Keratinocyte (primary cell): ENCODE measurements around the gene GRIA1.

ENCODE experiments used
- EZH2 ChIP-seq: IDR thresholded peaks from one replicate; pipeline ENCODE4 v1.6.1; 2012; ENCODE audit warnings: inconsistent platforms, mild to moderate bottlenecking, low read length, moderate library complexity
- TF ChIP-seq, protein P1 (sequence below), 3 experiments: IDR thresholded peaks in 1 of 3; conservative IDR thresholded peaks in 1 of 3; optimal IDR thresholded peaks in 1 of 3; 2 replicates in 2 of 3; 3 replicates in 1 of 3; pipeline versions ENCODE3 to v1.5.1; 2011; ENCODE audit warnings: low read length in 3 of 3, mild to moderate bottlenecking in 3 of 3, moderate library complexity in 2 of 3, control low read depth in 1 of 3, inconsistent platforms in 1 of 3; ENCODE audit not compliant: insufficient read depth in 2 of 3; ENCODE audit errors: extremely low read depth in 1 of 3

DNA sequence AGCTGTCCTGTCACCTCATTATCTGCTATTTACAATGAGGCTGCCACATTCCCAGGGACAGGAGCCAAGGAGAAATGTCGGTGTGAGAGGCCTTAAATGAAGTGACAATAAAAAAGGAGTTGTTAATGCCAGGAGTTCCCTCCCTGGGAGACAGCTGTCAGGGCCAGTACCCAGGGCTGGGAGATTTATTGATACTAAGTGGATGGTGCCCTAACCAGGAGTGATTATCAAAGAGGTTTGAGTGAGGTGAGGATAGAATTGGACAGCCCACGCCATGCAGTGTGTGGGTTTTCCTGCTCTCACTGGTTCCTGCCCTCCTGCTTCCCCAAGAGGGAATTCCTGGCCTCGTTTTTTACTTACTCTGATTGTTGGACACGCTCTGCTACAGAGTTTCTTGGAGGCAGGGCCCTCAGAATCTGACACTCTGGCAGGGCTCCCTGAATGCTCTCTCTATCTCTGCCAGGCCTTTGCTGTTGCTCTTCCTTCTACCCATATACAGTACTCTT is 150.8 kb downstream of the GRIA1 start:
- TF ChIP-seq, protein P1, sequence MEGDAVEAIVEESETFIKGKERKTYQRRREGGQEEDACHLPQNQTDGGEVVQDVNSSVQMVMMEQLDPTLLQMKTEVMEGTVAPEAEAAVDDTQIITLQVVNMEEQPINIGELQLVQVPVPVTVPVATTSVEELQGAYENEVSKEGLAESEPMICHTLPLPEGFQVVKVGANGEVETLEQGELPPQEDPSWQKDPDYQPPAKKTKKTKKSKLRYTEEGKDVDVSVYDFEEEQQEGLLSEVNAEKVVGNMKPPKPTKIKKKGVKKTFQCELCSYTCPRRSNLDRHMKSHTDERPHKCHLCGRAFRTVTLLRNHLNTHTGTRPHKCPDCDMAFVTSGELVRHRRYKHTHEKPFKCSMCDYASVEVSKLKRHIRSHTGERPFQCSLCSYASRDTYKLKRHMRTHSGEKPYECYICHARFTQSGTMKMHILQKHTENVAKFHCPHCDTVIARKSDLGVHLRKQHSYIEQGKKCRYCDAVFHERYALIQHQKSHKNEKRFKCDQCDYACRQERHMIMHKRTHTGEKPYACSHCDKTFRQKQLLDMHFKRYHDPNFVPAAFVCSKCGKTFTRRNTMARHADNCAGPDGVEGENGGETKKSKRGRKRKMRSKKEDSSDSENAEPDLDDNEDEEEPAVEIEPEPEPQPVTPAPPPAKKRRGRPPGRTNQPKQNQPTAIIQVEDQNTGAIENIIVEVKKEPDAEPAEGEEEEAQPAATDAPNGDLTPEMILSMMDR (optimal IDR thresholded peaks at IDR 0.05 in 1 of 3, IDR thresholded peaks at IDR 0.05 in 1 of 3, conservative IDR thresholded peaks at IDR 0.05 in 1 of 3; ENCODE audit: extremely low read depth in 1 of 3, insufficient read depth in 2 of 3, low read length in 3 of 3) = no peak
- no peak for TF ChIP-seq EZH2
